Breast epithelium (tissue), 4 donors: ENCODE results near the gene SLC37A4. TPM values are rescaled to one million over a fixed set of nuclear protein-coding genes. Genes with fewer than 3 reads are reported as not detected.

Source experiments
- DNase-seq, 2 donors: peaks; one replicate each; pipeline ENCODE4 v3.0.0-alpha.2; 2019; ENCODE audit warnings: low spot score in 2 of 2
- H3K27ac ChIP-seq, 2 donors: fragments of 200-600 bp; sonication (generic) in 1 of 2; one replicate each; pipeline ENCODE4 v1.5.1; 2016 to 2019; ENCODE audit warnings: mild to moderate bottlenecking in 1 of 2
- H3K27me3 ChIP-seq, 2 donors: fragments of 200-600 bp; sonication (generic) in 1 of 2; one replicate each; pipeline versions ENCODE4 v1.5.1 to v1.6.0; 2017 to 2019; ENCODE audit warnings: control low read depth in 1 of 2, mild to moderate bottlenecking in 1 of 2
- H3K36me3 ChIP-seq: fragments of 200-600 bp; one replicate; pipeline ENCODE4 v1.5.1; 2019
- H3K4me1 ChIP-seq, 2 donors: fragments of 200-600 bp; sonication (generic); one replicate each; pipeline ENCODE4 v1.5.1; 2016 to 2019; ENCODE audit warnings: control low read depth in 1 of 2
- H3K4me3 ChIP-seq, 3 donors: fragments of 200-600 bp; sonication (generic); 1 replicate in 2 of 3; 2 replicates in 1 of 3; pipeline ENCODE4 v1.5.1; 2016 to 2019; ENCODE audit warnings: mild to moderate bottlenecking in 3 of 3, moderate library complexity in 2 of 3
- H3K9me3 ChIP-seq, 2 donors: fragments of 200-600 bp; sonication (generic) in 1 of 2; one replicate each; pipeline ENCODE4 v1.5.1; 2016 to 2019; ENCODE audit warnings: control low read depth in 1 of 2
- POLR2A ChIP-seq: fragments of 450-650 bp; IDR thresholded peaks from one replicate; pipeline ENCODE4 v1.6.1; 2016; ENCODE audit warnings: antibody characterized with exemption, mild to moderate bottlenecking, moderate library complexity
- POLR2AphosphoS5 ChIP-seq, 3 donors: sonication (generic); formaldehyde crosslinking; IDR thresholded peaks; one replicate each; pipeline ENCODE4 v1.6.1; 2017; ENCODE audit warnings: antibody characterized with exemption in 3 of 3
- intact Hi-C: fragments of 100-400 bp; cut with DNase I; formaldehyde crosslinking; loops from one replicate; pipeline ENCODE4 v1.15.1; 2023; ENCODE audit warnings: low total_unique reads
- total RNA-seq, 3 donors: library from RNA; depleted of rRNA; stranded (reverse); fragments of >200 nt; gene quantifications; one replicate each; pipeline ENCODE4 v1.1.0, GENCODE V29; 2016
- TF ChIP-seq, protein P1 (sequence below), 3 donors: fragments of 450-650 bp; IDR thresholded peaks; one replicate each; pipeline ENCODE4 v1.5.1; 2016 to 2017; ENCODE audit warnings: antibody characterized with exemption in 3 of 3, mild to moderate bottlenecking in 3 of 3, moderate library complexity in 3 of 3

Gene SLC37A4
- total RNA-seq, 3 donors from 2014 or later, result 21.8 to 25.9 (median 25.3) TPM

DNA sequence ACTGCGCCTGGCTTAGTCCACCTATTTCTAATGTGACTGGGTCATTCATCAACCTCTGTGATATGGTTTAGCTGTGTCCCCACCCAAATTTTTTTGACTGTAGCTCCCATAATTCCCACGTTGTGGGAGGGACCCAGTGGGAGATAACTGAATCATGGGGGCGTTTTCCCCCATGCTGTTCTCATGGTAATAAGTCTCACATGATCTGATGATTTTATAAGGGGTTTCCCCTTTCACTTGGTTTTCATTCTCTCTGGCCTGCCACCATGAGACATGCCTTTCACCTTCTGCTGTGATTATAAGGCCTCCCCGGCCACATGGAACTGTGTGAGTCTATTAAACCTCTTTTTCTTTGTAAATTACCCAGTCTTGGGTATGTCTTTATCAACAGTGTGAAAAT, 24.0 kb downstream of the SLC37A4 start:
- no peaks in the 10 kb centered on the region for H3K4me1 ChIP-seq
- H3K9me3 ChIP-seq, result no peaks in the 10 kb centered on the region
- TF ChIP-seq POLR2AphosphoS5 (IDR thresholded peaks at IDR 0.05) (no peak), POLR2A (no peak)
- TF ChIP-seq, protein P1, sequence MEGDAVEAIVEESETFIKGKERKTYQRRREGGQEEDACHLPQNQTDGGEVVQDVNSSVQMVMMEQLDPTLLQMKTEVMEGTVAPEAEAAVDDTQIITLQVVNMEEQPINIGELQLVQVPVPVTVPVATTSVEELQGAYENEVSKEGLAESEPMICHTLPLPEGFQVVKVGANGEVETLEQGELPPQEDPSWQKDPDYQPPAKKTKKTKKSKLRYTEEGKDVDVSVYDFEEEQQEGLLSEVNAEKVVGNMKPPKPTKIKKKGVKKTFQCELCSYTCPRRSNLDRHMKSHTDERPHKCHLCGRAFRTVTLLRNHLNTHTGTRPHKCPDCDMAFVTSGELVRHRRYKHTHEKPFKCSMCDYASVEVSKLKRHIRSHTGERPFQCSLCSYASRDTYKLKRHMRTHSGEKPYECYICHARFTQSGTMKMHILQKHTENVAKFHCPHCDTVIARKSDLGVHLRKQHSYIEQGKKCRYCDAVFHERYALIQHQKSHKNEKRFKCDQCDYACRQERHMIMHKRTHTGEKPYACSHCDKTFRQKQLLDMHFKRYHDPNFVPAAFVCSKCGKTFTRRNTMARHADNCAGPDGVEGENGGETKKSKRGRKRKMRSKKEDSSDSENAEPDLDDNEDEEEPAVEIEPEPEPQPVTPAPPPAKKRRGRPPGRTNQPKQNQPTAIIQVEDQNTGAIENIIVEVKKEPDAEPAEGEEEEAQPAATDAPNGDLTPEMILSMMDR (IDR thresholded peaks at IDR 0.05), result no peak
- DNase-seq, result no peak
- no peak overlapping the region for H3K4me3 ChIP-seq
- H3K36me3 ChIP-seq, result no peaks in the 10 kb centered on the region
- H3K27me3 ChIP-seq, result no peaks in the 10 kb centered on the region
- intact Hi-C loops, result no loop called here
- H3K27ac ChIP-seq, result no peak overlapping the region

DNA sequence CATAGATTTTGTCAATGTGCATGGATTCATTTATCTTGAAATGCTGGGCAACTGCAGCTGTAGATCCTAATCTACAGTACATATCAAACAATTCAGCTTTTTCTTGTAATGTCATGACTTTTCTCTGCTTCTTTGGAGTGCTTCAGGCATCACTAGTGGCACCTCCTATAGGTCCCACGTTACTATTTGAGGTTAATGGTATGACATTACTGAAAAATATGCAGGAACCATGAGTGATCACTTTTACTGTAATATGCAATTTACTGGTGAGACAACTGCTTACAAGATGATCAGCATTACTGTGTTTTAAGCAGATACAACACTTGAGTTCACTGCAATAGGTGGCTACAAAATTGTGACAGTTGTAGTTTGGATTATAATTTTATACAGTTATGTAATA, 29.8 kb downstream of the SLC37A4 start:
- TF ChIP-seq POLR2A, result no peak
- TF ChIP-seq, protein P1 (IDR thresholded peaks at IDR 0.05), result no peak
- TF ChIP-seq POLR2AphosphoS5 (IDR thresholded peaks at IDR 0.05), result no peak
- H3K27ac ChIP-seq, result no peak overlapping the region
- H3K4me1 ChIP-seq, result peaks cover 4 to 6% of the 10 kb centered on the region in 2 donors
- no peaks in the 10 kb centered on the region for H3K36me3 ChIP-seq
- DNase-seq, result no peak
- H3K4me3 ChIP-seq, result no peak overlapping the region
- no peaks in the 10 kb centered on the region for H3K9me3 ChIP-seq
- intact Hi-C loops, result no loop called here
- H3K27me3 ChIP-seq, result no peaks in the 10 kb centered on the region

DNA sequence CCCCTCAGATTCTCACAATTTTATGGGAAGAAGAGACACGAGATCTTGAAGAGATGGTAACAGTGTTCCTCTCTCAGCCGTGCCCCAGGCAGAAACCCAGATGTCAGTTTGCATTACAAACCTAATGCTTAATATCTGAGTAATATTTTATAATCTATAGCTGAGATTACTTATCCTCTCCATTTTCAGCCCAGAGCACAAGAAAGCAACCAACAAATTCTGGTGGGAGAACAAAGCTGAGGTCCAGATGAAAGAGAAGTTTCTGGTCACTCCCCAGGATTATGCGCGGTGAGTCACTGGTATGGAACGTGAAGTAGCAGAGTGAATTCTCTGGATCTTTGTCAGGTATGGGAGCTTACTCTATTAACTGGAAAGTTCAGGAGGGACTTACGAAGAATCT, 31.9 kb downstream of the SLC37A4 start:
- no peak for TF ChIP-seq POLR2A
- TF ChIP-seq, protein P1 (IDR thresholded peaks at IDR 0.05), result no peak
- no peak for TF ChIP-seq POLR2AphosphoS5 (IDR thresholded peaks at IDR 0.05)
- Histone ChIP-seq H3K36me3 (no peaks in the 10 kb centered on the region), H3K9me3 (no peaks in the 10 kb centered on the region), H3K4me1 (peaks cover 4 to 6% of the 10 kb centered on the region in 2 donors), H3K4me3 (peak overlapping the region; percentile 81 to 83 (median 81)), H3K27ac (peak overlapping the region; percentile 81 to 90), H3K27me3 (no peaks in the 10 kb centered on the region)
- intact Hi-C loops, result loop anchor here (1.0 kb wide), 1 partner anchor 9 kb away; no protein-coding TSS in a partner anchor
- DNase-seq, result peak in 1 of 2 donors; percentile 47

DNA sequence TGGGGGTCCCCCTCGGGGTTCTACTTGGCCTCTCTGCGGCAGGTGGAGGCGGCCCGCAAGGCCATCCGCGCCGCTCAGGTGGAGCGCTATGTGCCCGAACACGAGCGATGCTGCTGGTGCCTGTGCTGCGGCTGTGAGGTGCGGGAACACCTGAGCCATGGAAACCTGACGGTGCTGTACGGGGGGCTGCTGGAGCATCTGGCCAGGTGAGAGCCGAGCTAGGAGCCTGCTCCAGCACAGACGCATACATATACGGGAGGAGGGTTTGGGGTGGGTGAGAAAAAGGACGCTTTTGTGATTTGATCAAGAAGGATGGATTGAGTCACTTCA, 32.3 kb downstream of the SLC37A4 start:
- intact Hi-C loops, result loop anchor here (1.0 kb wide), 1 partner anchor 8 kb away; no protein-coding TSS in a partner anchor
- no peaks in the 10 kb centered on the region for H3K36me3 ChIP-seq
- H3K4me3 ChIP-seq, result peak overlapping the region; percentile 81 to 83 (median 81)
- H3K27me3 ChIP-seq, result no peaks in the 10 kb centered on the region
- no peaks in the 10 kb centered on the region for H3K9me3 ChIP-seq
- peaks cover 4 to 6% of the 10 kb centered on the region in 2 donors for H3K4me1 ChIP-seq
- TF ChIP-seq POLR2AphosphoS5 (IDR thresholded peaks at IDR 0.05), result no peak
- TF ChIP-seq, protein P1 (IDR thresholded peaks at IDR 0.05), result no peak
- TF ChIP-seq POLR2A, result no peak
- no peak for DNase-seq
- peak overlapping the region; percentile 81 to 90 for H3K27ac ChIP-seq

DNA sequence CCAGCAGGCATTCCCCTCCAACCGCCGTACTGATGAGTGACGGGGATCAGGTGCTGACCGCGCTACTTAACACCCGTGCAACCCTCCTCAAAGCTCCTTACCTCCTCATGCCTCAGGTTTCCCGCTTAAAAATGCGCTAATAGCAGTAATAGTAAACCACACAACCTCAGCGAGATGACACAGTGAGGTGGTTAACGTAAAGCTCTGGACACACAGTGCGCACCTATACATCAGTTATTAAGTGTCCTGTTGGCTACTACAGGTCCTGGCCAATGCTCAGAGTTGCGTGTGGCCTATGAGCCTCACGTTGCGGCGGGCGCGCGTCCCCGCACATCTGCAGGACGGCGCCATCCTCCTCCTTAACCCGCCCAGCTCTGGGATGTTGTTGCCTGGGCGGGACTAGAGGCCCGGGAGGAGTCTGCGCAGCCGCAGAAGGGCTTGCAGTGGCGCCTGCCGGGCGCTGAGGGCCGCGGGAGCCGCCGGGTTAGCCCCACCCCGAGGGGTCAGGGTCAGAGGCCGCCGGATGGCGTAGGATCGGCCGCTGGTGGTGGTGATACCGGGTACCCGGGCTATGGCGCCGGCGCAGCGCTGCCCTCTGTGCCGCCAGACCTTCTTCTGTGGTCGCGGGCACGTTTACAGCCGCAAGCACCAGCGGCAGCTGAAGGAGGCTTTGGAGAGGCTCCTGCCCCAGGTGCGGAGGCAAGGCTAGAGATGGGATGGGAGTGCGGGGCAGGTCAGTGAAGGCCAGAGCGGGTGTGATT, 32.9 kb downstream of the SLC37A4 start, which contains the start of gene CENATAC:
Gene CENATAC (plus strand): TSS at position 512 of the 761 bp plus-strand sequence. CDS start 60 bp downstream, at position 572.
- peak within 1 kb of the TSS; percentile 81 to 90 for H3K27ac ChIP-seq
- intact Hi-C loops, result loop anchor here (1.0 kb wide), 1 partner anchor 8 kb away; no protein-coding TSS in a partner anchor
- peak within 1 kb of the TSS; percentile 81 to 83 (median 81) for H3K4me3 ChIP-seq

More for the DNA sequence above, 32.9 kb downstream of the SLC37A4 start, which contains the start of gene CENATAC:
- no peaks in the 10 kb centered on the region for H3K27me3 ChIP-seq
- no peaks in the 10 kb centered on the region for H3K36me3 ChIP-seq
- TF ChIP-seq, protein P1 (IDR thresholded peaks at IDR 0.05), result peak in 2 of 3 donors; percentile 20 to 27
- peak; percentile 62 to 71 (median 68) for TF ChIP-seq POLR2AphosphoS5 (IDR thresholded peaks at IDR 0.05)
- peak; percentile 48 for TF ChIP-seq POLR2A
- peaks cover 4 to 6% of the 10 kb centered on the region in 2 donors for H3K4me1 ChIP-seq
- no peaks in the 10 kb centered on the region for H3K9me3 ChIP-seq
- peak; percentile 85 to 87 for DNase-seq
